ENCODE results near the gene AFF4. TPM values are rescaled to one million over a fixed set of nuclear protein-coding genes. Genes with fewer than 3 reads are reported as not detected.
"Not testable (repeated sequence)": the region's sequence is repeated elsewhere in the genome, so short reads cannot be mapped to it uniquely, and the experiment has no call there.

Gene AFF4
- polyA plus RNA-seq, 1 donor from 2014 or later, result 60.6 TPM

- H3F3A ChIP-seq (ENCODE audit: insufficient read depth, low read length, poor library complexity, severe bottlenecking), result no peaks in the 10 kb centered on the region
- no peaks in the 10 kb centered on the region for H3K36me3 ChIP-seq (ENCODE audit: insufficient read depth, low read length)
- H4K20me1 ChIP-seq (ENCODE audit: insufficient read depth), result no peaks in the 10 kb centered on the region
- H3K9me2 ChIP-seq (ENCODE audit: insufficient read depth, low read length), result no peaks in the 10 kb centered on the region
- H2AFZ ChIP-seq (ENCODE audit: low read depth, low read length), result no peak overlapping the region
- H3K9ac ChIP-seq (ENCODE audit: low read length), result no peak overlapping the region
- no peaks in the 10 kb centered on the region for H3K79me2 ChIP-seq (replicated peaks; ENCODE audit: insufficient read depth, low read length)
- no peaks in the 10 kb centered on the region for H3K9me3 ChIP-seq (ENCODE audit: low read length)
- H3K4me3 ChIP-seq (ENCODE audit: low read length), result no peak overlapping the region
- no peaks in the 10 kb centered on the region for H3K27me3 ChIP-seq (ENCODE audit: insufficient read depth, low read depth, low read length)
- no peak overlapping the region for H3K4me2 ChIP-seq (ENCODE audit: low read length)
- TF ChIP-seq REST (IDR thresholded peaks at IDR 0.05; ENCODE audit: borderline replicate concordance), result no peak
- no peak for TF ChIP-seq TAF1 (IDR thresholded peaks at IDR 0.05; ENCODE audit: low read depth)
- TF ChIP-seq RAD21 (conservative IDR thresholded peaks at IDR 0.05), result no peak
- no peak overlapping the region for H3K27ac ChIP-seq (ENCODE audit: low read length)
Measured at GRCh38 chr5:132987531-132988408, 24.3 kb upstream of the AFF4 start.

- not testable (repeated sequence) for H3K27me3 ChIP-seq (ENCODE audit: insufficient read depth, low read depth, low read length); H3K4me2 ChIP-seq (ENCODE audit: low read length); H3K79me2 ChIP-seq (replicated peaks; ENCODE audit: insufficient read depth, low read length); H3F3A ChIP-seq (ENCODE audit: insufficient read depth, low read length, poor library complexity, severe bottlenecking); H3K27ac ChIP-seq (ENCODE audit: low read length); H3K4me3 ChIP-seq (ENCODE audit: low read length); H3K9me2 ChIP-seq (ENCODE audit: insufficient read depth, low read length); H3K9me3 ChIP-seq (ENCODE audit: low read length); H2AFZ ChIP-seq (ENCODE audit: low read depth, low read length); H3K36me3 ChIP-seq (ENCODE audit: insufficient read depth, low read length); H3K9ac ChIP-seq (ENCODE audit: low read length); H4K20me1 ChIP-seq (ENCODE audit: insufficient read depth)
Measured at GRCh38 chr5:132982971-132983370, 19.5 kb upstream of the AFF4 start.

- Histone ChIP-seq H3F3A (ENCODE audit: insufficient read depth, low read length, poor library complexity, severe bottlenecking) (no peaks in the 10 kb centered on the region), H3K79me2 (replicated peaks; ENCODE audit: insufficient read depth, low read length) (no peaks in the 10 kb centered on the region), H3K36me3 (ENCODE audit: insufficient read depth, low read length) (no peaks in the 10 kb centered on the region), H3K4me3 (ENCODE audit: low read length) (no peak overlapping the region), H3K9me2 (ENCODE audit: insufficient read depth, low read length) (no peaks in the 10 kb centered on the region), H3K9ac (ENCODE audit: low read length) (no peak overlapping the region), H3K27me3 (ENCODE audit: insufficient read depth, low read depth, low read length) (no peaks in the 10 kb centered on the region), H3K27ac (ENCODE audit: low read length) (no peak overlapping the region), H3K9me3 (ENCODE audit: low read length) (no peaks in the 10 kb centered on the region), H2AFZ (ENCODE audit: low read depth, low read length) (no peak overlapping the region), H3K4me2 (ENCODE audit: low read length) (no peak overlapping the region), H4K20me1 (ENCODE audit: insufficient read depth) (no peaks in the 10 kb centered on the region)
- TF ChIP-seq MXI1 (conservative IDR thresholded peaks at IDR 0.05; ENCODE audit: poor library complexity, severe bottlenecking) (no peak), EP300 (conservative IDR thresholded peaks at IDR 0.05; ENCODE audit: poor library complexity, severe bottlenecking) (no peak), EZH2 (IDR thresholded peaks at IDR 0.05; ENCODE audit: borderline replicate concordance, insufficient read depth, low read length, poor library complexity, severe bottlenecking) (no peak), TAF1 (IDR thresholded peaks at IDR 0.05; ENCODE audit: low read depth) (no peak), SMC3 (conservative IDR thresholded peaks at IDR 0.05; ENCODE audit: poor library complexity) (no peak), RAD21 (conservative IDR thresholded peaks at IDR 0.05) (no peak), REST (IDR thresholded peaks at IDR 0.05; ENCODE audit: borderline replicate concordance) (no peak), POLR2AphosphoS5 (IDR thresholded peaks at IDR 0.05) (no peak), CTCF (IDR thresholded peaks at IDR 0.05; ENCODE audit: poor library complexity, severe bottlenecking) (no peak)
Measured at GRCh38 chr5:132981288-132981687, 17.9 kb upstream of the AFF4 start.

All from neural cell (in vitro differentiated cells).